HG03045 (cell line): ENCODE data around the gene GPR162.

Source experiments
- ATAC-seq: cut with Tn5 transposase; IDR thresholded peaks from one replicate; pipeline ENCODE4 v1.9.1; 2021; ENCODE audit warnings: mild to moderate bottlenecking, moderate library complexity; ENCODE audit not compliant: unreplicated experiment

Gene GPR162, protein sequence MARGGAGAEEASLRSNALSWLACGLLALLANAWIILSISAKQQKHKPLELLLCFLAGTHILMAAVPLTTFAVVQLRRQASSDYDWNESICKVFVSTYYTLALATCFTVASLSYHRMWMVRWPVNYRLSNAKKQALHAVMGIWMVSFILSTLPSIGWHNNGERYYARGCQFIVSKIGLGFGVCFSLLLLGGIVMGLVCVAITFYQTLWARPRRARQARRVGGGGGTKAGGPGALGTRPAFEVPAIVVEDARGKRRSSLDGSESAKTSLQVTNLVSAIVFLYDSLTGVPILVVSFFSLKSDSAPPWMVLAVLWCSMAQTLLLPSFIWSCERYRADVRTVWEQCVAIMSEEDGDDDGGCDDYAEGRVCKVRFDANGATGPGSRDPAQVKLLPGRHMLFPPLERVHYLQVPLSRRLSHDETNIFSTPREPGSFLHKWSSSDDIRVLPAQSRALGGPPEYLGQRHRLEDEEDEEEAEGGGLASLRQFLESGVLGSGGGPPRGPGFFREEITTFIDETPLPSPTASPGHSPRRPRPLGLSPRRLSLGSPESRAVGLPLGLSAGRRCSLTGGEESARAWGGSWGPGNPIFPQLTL

DNA sequence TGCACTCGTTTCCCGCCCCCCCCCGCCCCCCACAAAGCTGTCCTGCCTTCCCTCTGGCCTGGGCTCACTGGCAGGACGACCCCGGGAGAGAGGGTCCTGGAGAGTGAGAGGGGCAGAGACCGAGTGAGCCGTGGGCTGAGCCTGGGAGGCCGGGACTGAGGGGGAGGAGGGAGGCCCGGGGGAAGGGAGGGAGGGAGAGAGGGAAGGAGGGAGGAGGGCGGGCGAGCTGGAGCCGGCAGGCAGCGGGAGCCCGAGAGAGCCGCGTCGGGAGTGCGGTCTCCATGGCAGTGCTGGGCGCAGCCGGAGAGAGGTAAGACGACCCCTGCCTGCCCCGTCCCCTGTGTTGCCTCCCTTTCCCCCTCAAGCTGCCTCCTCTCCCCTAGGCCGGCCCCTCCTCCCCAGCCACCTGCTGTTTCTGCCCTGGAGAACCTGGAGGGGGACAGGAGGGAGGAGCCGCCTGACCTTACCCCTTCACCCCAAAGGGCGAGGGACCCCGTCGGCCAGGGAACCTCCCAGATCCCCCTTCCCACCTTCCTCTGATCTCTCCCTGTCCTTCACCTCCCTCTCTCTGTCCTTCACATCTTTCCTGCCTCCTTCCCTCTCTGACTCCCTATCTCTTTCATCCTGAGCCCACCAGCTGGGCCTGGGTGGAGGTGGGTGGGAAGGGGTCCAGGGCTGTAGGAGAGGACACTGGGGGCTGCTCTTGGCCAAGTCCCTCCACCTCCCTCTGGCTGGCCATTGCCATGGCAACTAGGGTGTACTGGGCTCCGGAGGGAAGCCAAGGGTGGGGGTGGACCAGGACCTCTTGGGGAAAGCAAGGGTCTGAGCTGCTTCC lies at the start of gene GPR162:
TSS of gene GPR162 (plus strand) at position 231 of the 835 bp plus-strand sequence. CDS start 2,078 bp downstream, outside the sequence.
- no peak for ATAC-seq

DNA sequence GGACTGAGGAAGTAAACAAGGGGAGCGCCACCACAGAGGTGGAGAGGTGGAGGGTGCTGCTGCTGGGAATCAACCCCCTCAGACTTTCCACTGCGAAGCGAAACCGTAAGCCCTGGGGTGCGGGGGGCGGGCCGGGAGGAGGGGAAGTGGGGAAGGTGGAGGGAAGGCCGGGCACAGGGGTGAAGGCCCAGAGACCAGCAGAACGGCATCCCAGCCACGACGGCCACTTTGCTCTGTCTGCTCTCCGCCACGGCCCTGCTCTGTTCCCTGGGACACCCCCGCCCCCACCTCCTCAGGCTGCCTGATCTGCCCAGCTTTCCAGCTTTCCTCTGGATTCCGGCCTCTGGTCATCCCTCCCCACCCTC lies 49.3 kb upstream of the GPR162 start, which contains the start of gene LAG3:
TSS of gene LAG3 (plus strand) at position 190 of the 365 bp plus-strand sequence. CDS start 333 bp downstream, outside the sequence.
- no peak for ATAC-seq

DNA sequence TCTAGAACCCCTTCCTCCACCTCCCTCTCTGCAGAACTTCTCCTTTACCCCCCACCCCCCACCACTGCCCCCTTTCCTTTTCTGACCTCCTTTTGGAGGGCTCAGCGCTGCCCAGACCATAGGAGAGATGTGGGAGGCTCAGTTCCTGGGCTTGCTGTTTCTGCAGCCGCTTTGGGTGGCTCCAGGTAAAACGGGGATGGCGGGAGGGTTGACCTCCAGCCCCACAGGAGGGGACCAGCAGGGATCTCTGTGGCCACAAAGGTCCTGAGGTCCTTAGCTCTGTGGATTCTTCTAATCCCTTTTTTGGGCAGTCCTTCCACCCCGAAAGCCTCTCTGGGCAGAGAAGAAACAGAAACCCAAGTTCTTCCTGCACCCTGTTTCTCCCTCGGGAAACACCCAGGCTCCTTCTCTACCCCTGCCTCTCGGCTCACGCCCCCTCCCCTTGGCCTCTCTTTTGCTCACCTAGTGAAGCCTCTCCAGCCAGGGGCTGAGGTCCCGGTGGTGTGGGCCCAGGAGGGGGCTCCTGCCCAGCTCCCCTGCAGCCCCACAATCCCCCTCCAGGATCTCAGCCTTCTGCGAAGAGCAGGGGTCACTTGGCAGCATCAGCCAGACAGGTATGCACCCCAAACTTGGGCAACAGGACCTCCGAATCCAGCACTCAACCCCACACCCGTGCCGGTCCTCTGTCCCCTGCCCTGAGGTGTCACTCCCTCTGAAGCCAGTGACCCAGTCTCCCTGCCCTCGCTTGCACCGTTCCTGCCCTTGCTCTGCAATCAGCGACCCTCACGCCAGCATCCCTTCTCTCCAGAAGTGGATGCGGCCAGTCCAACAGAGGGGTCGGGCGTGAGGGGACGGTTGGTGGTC lies 48.7 kb upstream of the GPR162 start:
- no peak for ATAC-seq

DNA sequence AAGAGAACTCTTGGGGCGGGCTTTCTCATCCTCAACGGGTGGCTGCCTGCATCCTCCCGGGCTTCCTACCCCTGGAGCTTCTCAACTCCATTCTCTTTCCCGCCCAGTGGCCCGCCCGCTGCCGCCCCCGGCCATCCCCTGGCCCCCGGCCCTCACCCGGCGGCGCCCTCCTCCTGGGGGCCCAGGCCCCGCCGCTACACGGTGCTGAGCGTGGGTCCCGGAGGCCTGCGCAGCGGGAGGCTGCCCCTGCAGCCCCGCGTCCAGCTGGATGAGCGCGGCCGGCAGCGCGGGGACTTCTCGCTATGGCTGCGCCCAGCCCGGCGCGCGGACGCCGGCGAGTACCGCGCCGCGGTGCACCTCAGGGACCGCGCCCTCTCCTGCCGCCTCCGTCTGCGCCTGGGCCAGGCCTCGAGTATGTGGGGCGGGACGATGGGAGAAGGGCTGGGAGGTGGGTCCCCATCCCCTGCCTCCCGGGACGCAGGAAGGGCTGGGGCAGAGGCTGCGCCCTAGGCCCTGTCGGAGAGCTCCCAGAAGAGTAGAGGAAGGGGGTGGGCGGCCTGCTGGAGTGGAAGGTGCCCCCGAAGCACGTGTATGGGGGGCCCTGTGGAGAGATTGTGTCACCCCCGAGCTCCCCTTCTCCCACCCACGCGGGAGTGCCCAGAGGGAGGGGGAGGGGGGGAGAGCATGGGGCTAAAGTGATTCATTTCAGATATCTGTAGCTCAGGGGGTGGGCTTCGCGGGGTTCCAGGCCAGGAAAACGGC lies 47.9 kb upstream of the GPR162 start:
- ATAC-seq = no peak

DNA sequence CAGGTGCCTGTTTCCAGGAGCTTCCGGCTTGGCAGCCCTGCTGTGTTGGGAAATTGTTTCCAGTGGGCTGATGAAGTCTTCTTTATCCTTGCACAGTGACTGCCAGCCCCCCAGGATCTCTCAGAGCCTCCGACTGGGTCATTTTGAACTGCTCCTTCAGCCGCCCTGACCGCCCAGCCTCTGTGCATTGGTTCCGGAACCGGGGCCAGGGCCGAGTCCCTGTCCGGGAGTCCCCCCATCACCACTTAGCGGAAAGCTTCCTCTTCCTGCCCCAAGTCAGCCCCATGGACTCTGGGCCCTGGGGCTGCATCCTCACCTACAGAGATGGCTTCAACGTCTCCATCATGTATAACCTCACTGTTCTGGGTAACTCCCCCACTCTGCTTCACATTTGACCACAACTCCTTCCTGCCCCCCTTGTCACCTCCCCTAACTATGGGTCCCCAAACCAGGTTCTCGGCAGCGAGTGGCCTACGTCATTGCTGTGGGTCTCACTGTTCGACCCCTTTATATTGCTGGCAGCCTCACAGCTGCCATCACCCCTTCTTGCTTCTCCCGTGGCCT lies 47.0 kb upstream of the GPR162 start:
- no peak for ATAC-seq

DNA sequence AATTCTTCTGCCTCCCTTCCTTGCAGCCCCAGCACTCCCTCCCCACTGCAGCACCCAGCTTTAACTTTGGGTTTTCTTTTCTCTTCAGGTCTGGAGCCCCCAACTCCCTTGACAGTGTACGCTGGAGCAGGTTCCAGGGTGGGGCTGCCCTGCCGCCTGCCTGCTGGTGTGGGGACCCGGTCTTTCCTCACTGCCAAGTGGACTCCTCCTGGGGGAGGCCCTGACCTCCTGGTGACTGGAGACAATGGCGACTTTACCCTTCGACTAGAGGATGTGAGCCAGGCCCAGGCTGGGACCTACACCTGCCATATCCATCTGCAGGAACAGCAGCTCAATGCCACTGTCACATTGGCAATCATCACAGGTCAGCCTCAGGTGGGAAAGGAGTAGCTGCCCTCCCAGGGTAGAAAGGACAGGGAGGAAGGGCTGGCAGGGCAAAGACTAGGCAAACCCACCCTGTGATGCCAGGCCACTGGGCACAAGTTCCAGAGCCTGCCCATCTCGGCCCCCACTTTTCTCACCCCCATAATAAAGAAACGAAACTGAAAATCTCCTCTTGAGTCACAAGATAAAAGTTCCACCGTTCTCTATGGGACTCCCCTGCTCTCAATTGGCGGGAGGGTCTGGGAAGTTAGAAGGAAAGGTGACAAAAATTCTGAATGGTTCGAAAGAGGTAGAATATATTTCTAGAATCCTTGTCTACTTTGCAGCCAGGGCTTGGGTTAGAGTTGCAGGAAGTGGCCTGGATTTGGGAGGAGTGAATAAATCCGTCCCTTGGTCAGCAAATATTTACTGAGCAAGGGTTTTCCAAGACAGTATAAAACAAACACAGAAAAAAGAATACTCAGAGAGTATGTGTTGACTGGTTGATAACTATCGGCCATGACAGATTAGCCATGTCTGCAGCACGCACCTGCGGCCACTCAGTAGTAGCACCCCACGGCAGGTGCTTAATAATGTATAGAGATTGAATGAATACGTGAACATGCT lies 46.1 kb upstream of the GPR162 start:
- ATAC-seq = no peak

DNA sequence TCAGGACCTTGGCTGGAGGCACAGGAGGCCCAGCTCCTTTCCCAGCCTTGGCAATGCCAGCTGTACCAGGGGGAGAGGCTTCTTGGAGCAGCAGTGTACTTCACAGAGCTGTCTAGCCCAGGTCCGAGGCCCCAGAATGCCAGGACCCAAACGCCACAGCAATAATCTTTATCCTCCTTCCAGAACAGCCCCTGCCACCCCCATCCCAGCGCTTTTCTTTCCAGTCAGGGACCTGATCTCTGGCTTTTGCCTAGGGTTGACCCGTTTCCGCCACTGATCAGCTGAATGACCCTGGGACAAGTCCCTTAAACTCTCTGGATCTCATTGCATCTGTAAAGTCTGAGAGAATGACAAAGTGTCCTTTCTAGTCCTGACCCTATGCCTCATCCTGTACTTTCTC lies 44.2 kb upstream of the GPR162 start:
- ATAC-seq = no peak

DNA sequence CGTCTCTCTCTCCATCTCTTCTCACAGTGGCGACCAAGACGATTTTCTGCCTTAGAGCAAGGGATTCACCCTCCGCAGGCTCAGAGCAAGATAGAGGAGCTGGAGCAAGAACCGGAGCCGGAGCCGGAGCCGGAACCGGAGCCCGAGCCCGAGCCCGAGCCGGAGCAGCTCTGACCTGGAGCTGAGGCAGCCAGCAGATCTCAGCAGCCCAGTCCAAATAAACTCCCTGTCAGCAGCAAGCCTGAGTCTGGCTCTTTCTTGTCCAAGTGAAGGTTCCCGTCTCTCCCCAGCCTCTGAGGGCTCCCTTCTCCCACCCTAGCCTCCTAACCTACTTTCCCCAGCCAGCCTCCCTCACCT lies 43.4 kb upstream of the GPR162 start:
- ATAC-seq = no peak

DNA sequence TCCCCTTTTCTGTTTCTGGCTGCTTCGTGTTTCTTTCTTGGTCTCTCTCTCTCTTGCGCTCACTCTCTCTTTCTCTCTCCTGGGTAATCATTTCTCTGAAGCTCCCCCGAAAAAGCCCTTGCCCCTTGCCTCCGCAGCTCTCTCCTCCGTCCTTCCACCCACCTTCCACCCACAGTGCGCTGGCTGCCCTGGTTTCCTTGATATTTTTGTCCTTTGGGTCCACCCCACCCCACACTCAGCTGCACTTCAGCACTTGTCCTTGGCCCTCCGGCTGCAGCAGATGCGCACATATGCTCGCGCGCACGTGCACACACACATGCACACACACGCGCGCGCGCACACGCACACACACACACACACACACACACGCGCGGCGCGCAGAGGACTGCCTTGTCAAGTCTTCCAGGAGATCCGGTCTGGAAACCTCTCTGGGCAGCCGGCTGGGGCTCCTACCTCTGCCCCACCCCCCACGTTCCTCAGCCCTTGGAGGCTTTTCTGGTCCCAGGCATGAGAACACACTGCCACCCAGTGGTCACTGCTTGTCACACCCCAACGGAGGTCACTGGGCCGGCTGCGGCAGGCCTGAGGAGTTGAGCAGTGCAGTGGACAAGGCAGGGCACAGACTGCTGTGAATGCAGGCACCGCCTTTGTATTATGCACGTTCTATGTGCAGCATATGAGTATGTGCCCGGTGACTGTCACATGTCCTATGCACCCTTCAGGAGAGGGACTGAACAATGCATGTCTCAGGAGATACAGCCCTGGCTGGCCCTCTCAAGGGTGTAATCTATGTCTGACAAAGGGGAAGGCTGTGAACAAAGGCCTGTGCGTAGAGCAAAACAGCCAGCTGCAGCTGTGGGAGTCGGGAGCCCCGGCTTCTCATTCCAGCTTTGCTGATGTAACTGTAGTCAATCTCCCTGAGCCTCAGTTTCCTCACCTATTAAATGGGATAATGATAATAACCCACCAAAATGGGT lies 42.8 kb upstream of the GPR162 start:
- ATAC-seq = peak; percentile 62

DNA sequence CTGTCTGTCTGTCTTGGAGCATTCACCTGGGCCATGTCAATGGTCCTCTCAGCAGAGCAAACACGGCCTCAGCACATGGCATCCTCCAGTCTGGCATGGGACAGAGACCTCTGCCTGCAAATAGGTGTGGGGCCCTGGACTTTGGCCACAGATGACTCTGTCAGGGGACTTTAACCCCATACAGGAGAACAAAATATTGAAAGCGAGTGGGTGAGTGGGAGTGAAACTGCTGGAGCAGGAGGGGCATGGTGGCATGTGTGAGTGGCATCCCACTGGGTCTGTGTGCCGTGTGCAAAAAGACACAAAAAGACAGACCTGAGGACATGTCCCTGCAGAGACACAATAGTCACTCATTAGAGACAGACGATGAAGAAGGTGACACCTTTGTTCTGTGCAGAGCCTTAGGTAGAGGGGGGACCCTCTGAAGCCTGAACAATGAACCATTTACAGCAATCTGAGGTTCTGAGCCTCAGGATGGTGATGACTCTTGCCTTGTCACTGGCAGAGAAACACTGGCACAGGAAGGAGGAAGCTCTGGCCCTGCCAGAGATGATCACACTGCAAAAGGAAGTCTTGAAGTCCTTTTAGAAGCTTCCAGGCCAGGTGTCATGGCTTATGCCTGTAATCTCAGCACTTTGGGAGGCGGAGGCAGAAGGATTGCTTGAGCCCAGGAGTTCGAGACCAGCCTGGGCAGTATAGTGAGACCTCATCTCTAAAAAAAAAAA lies 41.8 kb upstream of the GPR162 start:
- no peak for ATAC-seq

DNA sequence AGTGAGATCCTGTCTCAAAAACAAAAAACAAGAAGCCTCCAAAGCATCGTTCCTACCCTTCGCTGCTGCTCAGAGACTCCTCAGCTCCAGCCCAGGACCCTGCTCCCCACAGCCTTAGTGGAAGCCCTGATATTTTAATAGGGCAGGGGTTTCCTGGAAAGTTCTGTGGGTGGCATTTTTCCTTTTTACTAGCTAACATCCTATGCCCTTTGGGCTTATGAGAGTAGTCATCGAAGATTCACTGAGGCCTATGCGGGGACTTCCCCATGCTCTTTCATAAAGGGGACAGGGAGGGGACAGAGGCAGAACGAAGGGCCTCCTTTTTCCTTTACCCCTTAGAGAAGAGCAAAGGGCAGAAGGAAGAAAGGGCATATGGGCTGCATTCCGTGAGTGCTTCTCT lies 41.0 kb upstream of the GPR162 start:
- no peak for ATAC-seq

DNA sequence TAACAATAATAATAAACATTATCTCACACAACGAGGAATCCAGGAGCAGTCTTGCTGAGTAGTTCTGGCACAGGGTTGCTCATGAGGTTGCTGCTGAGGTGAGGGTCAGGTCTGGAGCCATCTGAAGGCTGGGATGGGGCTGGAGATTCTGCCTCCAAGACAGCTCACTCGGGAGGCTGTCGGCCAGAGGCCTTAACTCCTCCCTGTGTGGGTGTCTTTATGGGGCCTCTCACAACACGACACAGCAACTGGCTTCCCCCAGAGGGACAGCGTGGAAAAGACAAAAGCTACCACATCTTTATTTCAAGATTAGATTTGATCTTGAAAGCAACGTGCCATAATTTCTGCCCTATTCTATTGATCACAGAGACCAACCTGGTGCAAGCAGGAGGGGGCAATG lies 39.5 kb upstream of the GPR162 start:
- ATAC-seq = no peak

DNA sequence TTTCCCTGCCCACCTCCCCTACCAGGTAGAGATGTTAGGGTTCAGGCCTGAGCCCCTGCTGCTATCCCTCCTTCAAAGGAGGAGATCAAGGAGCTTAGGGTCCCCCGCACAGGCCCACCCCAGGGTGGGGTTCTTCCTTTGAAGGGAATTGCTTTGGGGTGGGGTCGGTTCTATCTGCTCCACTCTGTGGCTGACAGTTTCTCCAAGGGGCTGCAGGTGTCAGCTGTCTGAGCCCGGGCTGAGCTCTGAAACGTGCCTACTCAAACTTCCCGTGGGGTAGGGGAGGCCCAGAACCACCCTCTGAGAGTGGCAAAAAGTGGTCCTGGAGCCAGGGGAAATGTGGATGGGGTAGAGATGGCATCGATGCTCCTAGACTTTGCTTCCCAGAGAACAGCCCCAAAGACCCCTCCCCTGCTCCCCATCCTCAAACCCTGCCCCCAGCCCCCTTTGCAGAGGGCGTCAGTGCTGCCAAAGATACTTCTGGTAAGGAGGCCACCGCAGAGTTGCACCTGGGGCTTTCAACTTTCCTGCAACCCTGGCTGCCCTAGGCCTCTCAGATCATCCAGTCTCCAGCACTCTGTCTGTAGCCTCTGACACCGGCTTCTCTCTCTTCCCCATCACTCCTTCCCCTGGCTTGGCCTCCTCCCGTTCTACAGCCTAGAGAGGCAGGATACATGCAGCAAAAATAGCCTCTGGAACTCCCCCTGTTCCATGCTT lies 38.6 kb upstream of the GPR162 start:
- ATAC-seq = no peak

DNA sequence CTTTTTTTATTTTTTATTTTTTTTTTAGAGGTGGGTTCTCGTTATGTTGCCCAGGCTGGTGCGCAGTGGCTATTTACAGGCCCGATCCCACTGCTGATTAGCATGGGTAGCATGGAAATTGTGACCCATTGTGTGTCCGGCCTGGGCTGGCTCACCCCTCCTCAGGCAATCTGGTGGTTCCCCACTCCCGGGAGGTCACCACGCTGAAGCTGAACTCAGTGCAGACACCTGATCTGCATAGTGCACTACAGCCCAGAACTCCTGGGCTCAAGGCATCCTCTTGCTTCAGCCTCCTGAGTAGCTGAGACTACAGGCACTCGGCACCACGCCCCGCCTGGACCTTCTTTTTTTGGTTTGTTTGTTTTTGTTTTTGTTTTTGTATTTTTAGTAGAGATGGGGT lies 37.8 kb upstream of the GPR162 start:
- no peak for ATAC-seq

DNA sequence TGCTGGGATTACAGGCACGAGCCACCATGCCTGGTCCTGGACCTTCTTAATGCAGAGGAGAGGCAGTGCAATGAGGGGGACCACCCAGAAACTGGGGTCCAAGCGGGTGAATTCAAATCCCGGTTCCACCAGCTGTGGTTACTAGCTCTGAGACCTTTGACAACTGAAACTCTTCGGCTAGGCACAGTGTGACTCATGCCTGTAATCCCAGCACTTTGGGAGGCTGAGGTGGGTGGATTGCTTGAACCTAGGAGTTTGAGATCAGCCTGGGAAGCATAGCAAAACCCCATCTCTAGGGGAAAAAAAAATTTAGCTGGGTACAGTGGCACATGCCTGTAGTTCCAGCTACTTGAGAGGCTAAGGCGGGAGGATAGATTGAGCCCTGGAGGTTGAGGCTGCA lies 37.3 kb upstream of the GPR162 start:
- no peak for ATAC-seq

DNA sequence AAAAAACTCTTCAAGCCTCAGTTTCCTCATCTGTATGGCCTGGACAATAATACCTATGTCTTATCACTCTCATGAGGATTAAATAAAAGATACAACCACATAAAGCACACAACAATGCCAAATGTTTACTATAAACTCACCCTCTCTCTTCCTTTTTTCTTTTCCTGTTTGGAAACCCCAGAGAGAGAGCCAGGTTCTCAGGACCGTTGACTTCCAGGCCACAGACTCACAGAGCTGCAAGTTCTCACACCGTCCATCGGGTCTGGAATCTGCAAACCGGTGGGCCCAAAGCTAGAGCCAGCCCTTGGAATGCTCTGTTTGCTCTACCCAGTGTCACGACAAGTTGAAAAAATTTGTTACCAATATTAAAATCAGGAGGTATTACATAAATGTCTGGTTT lies 36.9 kb upstream of the GPR162 start:
- ATAC-seq = no peak
